ENCODE results near the gene FLT1. TPM values are rescaled to one million over a fixed set of nuclear protein-coding genes. Genes with fewer than 3 reads are reported as not detected.

FLT1 gene
- total and polyA plus RNA-seq, 7 donors: 9.0 to 38.6 (median 15.6) TPM

- H3K4me3 ChIP-seq: no peak overlapping the region
- DNase-seq (no peak), ATAC-seq (no peak)
- TF ChIP-seq CTCF (IDR thresholded peaks at IDR 0.05): no peak
- intact Hi-C loops (cut with DNase I): no loop called here
- H3K4me1 ChIP-seq: no peaks in the 10 kb centered on the region
- no peaks in the 10 kb centered on the region for H3K36me3 ChIP-seq (ENCODE audit: insufficient read depth in 1 of 2, low read depth in 1 of 2)
- no peak overlapping the region for H3K27ac ChIP-seq
- H3K9me3 ChIP-seq: no peaks in the 10 kb centered on the region
- 54 to 74% (median 57%) methylated on average over 3 of the region's 3 CpGs for whole genome bisulfite sequencing, 3 donors
- H3K27me3 ChIP-seq (ENCODE audit: insufficient read depth in 3 of 3, low read length in 2 of 3): no peaks in the 10 kb centered on the region
Observed at GRCh38 chr13:28415994-28416421, 78.9 kb downstream of the FLT1 start.

- Histone ChIP-seq H3K36me3 (ENCODE audit: insufficient read depth in 1 of 2, low read depth in 1 of 2) (no peaks in the 10 kb centered on the region), H3K27me3 (ENCODE audit: insufficient read depth in 3 of 3, low read length in 2 of 3) (no peaks in the 10 kb centered on the region), H3K27ac (no peak overlapping the region), H3K9me3 (no peaks in the 10 kb centered on the region), H3K4me3 (no peak overlapping the region), H3K4me1 (no peaks in the 10 kb centered on the region)
- intact Hi-C loops (cut with DNase I): no loop called here
- DNase-seq (no peak), ATAC-seq (no peak)
- WGBS, 3 donors: 93 to 95% (median 94%) methylated on average over 4 of the region's 4 CpGs
- no peak for TF ChIP-seq CTCF (IDR thresholded peaks at IDR 0.05)
Observed at GRCh38 chr13:28413999-28414398, 80.9 kb downstream of the FLT1 start.

- no peak for TF ChIP-seq CTCF (IDR thresholded peaks at IDR 0.05)
- Histone ChIP-seq H3K27ac (peak overlapping the region; percentile 24), H3K4me1 (no peaks in the 10 kb centered on the region), H3K36me3 (ENCODE audit: insufficient read depth in 1 of 2, low read depth in 1 of 2) (no peaks in the 10 kb centered on the region), H3K27me3 (ENCODE audit: insufficient read depth in 3 of 3, low read length in 2 of 3) (no peaks in the 10 kb centered on the region), H3K4me3 (no peak overlapping the region), H3K9me3 (no peaks in the 10 kb centered on the region)
- peak in 2 of 4 donors; percentile 33 to 42 for ATAC-seq
- WGBS, 3 donors: 61 to 71% (median 66%) methylated on average over 8 of the region's 8 CpGs
- intact Hi-C loops (cut with DNase I): no loop called here
- peak in 1 of 2 donors; percentile 46 for DNase-seq
Observed at GRCh38 chr13:28412981-28413380, 81.9 kb downstream of the FLT1 start.

- Histone ChIP-seq H3K4me1 (no peaks in the 10 kb centered on the region), H3K27ac (no peak overlapping the region), H3K9me3 (no peaks in the 10 kb centered on the region), H3K36me3 (ENCODE audit: insufficient read depth in 1 of 2, low read depth in 1 of 2) (no peaks in the 10 kb centered on the region), H3K27me3 (ENCODE audit: insufficient read depth in 3 of 3, low read length in 2 of 3) (no peaks in the 10 kb centered on the region), H3K4me3 (no peak overlapping the region)
- intact Hi-C loops (cut with DNase I): no loop called here
- DNase-seq (no peak), ATAC-seq (no peak)
- no peak for TF ChIP-seq CTCF (IDR thresholded peaks at IDR 0.05)
- WGBS, 3 donors: 44 to 61% (median 52%) methylated on average over 5 of the region's 5 CpGs
Observed at GRCh38 chr13:28411831-28412353, 83.0 kb downstream of the FLT1 start.

GRCh38 chr13:28410096-28410495, 84.8 kb downstream of the FLT1 start:
- Histone ChIP-seq H3K27me3 (ENCODE audit: insufficient read depth in 3 of 3, low read length in 2 of 3) (no peaks in the 10 kb centered on the region), H3K27ac (no peak overlapping the region), H3K36me3 (ENCODE audit: insufficient read depth in 1 of 2, low read depth in 1 of 2) (no peaks in the 10 kb centered on the region), H3K4me1 (no peaks in the 10 kb centered on the region), H3K9me3 (no peaks in the 10 kb centered on the region), H3K4me3 (no peak overlapping the region)
- no peak for TF ChIP-seq CTCF (IDR thresholded peaks at IDR 0.05)
- WGBS, 3 donors: 42 to 52% (median 52%) methylated on average over 2 of the region's 2 CpGs
- DNase-seq (no peak), ATAC-seq (no peak)
- intact Hi-C loops (cut with DNase I): no loop called here

All from psoas muscle (tissue), 8 donors.